Stomach (tissue), 4 donors: ENCODE measurements around the gene GNG2.

Experiments
- EP300 ChIP-seq: sonication (generic); formaldehyde crosslinking; IDR thresholded peaks from one replicate; pipeline ENCODE4 v1.6.1; 2017; ENCODE audit warnings: antibody characterized with exemption
- POLR2A ChIP-seq, 4 donors: fragments of 450-650 bp; IDR thresholded peaks; one replicate each; pipeline ENCODE4 v1.6.1; 2016; ENCODE audit warnings: antibody characterized with exemption in 4 of 4, control low read depth in 2 of 4, mild to moderate bottlenecking in 1 of 4, moderate library complexity in 1 of 4
- TF ChIP-seq, protein P1 (sequence below), 7 experiments: fragments of 450-650 bp in 4 of 7; fragments of 200-600 bp in 3 of 7; sonication (generic) in 3 of 7; IDR thresholded peaks; one replicate each; pipeline ENCODE4 v1.5.1; 2016 to 2019; ENCODE audit warnings: antibody characterized with exemption in 7 of 7, control low read depth in 2 of 7, mild to moderate bottlenecking in 1 of 7

DNA sequence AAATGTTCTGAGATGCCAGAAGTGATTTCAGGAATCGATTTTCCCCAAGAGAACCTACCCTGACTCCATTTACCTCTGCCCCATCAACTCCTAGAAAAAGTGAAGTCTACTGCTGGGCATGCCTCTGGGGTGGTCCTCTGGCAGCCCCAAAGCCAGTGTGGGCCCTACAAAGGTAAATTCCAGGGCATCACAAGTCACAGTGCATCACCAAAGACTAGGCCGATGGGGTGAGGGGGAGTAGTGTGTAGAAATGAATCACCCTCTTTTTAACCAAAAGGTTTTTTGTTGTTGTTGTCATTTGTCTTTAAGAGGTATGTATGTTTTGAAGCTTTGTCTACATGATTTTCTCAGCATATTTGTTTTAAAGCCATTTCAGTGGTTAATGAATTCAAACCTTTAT, 82.6 kb downstream of the GNG2 start:
- TF ChIP-seq, protein P1, sequence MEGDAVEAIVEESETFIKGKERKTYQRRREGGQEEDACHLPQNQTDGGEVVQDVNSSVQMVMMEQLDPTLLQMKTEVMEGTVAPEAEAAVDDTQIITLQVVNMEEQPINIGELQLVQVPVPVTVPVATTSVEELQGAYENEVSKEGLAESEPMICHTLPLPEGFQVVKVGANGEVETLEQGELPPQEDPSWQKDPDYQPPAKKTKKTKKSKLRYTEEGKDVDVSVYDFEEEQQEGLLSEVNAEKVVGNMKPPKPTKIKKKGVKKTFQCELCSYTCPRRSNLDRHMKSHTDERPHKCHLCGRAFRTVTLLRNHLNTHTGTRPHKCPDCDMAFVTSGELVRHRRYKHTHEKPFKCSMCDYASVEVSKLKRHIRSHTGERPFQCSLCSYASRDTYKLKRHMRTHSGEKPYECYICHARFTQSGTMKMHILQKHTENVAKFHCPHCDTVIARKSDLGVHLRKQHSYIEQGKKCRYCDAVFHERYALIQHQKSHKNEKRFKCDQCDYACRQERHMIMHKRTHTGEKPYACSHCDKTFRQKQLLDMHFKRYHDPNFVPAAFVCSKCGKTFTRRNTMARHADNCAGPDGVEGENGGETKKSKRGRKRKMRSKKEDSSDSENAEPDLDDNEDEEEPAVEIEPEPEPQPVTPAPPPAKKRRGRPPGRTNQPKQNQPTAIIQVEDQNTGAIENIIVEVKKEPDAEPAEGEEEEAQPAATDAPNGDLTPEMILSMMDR (IDR thresholded peaks at IDR 0.05), result no peak
- TF ChIP-seq POLR2A (IDR thresholded peaks at IDR 0.05) (no peak), EP300 (no peak)
